HG03342 (cell line): Measurements from ENCODE around the gene ARHGEF3.
"Not testable (repeated sequence)": the region's sequence is repeated elsewhere in the genome, so short reads cannot be mapped to it uniquely, and the experiment has no call there.

ENCODE experiments used
- ATAC-seq: cut with Tn5 transposase; IDR thresholded peaks from one replicate; pipeline ENCODE4 v1.9.1; 2021; ENCODE audit warnings: mild to moderate bottlenecking, moderate library complexity; ENCODE audit not compliant: unreplicated experiment

Gene ARHGEF3

DNA sequence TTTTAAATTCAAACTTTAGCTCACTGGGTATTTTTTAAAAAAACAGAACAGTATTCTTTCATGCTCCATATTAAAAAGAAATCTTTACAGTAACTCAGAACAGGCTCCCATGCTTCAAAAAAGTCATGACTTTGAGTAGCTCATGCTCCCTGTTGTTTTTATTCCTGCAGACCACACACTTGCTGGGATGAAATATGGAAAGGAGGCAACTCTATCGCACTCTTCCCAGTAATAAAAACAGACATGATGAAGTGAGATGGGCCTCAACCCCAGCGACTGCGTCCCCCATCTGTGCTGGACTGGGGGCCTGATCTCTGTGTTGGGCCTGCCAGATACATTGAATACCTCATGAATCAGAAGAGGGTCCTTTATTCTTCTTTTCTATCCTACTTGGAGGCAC, 58.9 kb downstream of the ARHGEF3 start:
- ATAC-seq, result no peak

DNA sequence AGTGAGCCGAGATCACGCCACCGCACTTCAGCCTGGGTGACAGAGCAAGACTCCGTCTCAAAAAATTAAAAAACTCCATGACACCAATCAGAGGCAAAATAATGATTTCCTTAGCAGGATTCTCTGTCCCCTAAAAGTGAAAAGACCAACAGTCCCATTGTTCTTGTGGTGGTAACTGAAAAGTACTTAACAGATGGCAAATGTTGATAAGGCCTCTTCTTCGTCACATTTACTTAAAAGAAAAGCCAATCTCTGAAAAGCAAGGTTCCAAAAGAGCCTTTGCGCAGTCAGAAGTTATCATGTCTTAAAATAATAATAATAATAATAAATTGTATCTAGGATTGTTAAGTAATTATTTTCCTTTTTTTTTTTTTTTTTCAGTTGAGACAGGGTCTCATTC, 62.7 kb downstream of the ARHGEF3 start:
- no peak for ATAC-seq

DNA sequence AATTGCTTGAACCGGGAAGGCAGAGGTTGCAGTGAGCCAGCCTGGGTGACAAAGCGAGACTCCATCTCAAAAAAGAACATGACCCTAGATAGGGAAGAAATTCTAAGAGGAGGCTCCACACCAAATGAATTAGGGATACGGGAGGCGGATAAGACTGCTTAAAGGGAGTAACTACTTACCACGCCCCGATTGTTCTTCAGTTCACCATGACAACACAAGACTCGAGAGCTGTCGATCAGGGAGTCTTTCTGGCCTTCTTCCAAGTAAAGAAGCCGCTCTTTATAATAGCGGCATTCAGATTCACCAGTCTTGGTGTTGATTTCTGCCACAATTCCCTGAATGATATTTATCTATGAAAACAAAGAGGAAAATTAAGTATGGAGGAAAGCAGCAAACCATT, 64.7 kb downstream of the ARHGEF3 start:
- ATAC-seq, result no peak

DNA sequence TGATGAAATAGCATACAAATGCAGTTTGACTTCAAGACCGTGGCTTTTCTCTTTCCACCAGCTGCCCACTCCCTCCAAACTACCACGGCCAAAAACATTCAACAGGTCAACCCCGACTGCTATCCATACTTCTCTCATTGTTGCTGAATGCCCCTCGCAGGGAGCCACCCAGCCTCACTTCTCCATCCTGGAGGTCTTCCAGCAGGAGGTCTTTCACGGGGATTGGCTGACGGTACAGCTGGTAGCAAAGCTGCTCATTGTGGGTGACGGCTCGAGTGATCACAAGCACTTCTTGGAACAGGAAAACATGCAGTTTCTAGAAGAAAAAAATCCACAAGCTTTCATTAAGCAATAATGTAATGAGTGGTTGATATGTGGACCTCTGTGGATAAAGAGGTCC, 69.6 kb downstream of the ARHGEF3 start:
- ATAC-seq, result no peak

DNA sequence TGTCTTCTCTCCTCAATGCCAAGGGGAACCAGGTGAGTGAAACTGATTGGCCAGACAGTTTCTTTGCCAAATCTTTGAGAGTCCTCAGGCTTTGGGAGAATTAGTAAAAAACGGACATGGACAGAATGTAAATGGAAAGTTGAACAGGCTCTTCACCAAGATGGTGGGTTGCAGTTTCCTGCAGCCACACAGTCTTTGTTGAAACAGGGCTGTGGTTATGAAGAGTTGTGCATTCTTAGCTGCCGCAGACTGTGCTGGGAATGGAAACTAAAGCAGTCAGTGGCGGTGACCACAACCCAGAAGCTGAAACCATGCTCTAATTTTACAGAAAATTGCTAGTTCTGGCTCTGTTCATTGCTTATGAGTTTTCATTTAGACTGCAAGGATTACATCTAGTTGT, 76.6 kb downstream of the ARHGEF3 start:
- peak; percentile 97 for ATAC-seq

DNA sequence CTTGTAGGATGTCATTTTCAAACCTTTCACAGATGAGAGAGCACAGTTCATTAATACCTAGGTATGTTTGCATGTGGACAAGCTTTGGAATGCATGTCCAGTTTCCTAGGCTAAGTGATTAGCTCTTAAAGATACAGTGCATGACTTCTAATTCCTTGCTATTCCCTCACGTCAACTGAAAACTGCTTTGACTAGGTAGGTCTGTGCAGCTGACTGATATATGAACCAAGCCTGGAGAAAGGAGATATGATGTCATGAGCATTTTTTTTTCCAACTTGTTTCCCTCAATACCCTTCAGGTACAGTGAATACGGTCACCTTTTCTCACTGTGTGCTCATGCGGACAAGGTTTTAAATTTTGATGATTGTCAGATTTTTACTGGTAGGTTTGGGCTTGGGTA, 77.1 kb downstream of the ARHGEF3 start:
- peak; percentile 10 for ATAC-seq

DNA sequence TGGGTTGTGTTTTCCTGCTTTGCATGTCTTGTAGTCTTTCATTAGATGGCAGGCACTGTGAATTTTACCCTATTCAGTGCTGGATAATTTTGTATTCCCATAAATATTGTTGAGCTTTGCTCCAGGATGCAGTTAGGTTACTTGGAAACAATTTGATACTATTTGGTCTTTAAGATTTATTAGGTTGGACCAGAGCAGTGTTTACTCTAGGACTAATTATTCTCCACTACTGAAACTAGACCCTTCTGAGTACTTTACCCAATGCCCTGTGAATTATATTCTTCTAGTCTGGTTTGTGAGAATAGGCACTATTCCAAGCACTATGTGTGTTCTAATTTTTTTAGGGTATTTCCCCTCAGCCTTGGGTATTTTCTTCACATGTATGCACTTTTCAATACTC, 80.9 kb downstream of the ARHGEF3 start:
- ATAC-seq, result no peak

DNA sequence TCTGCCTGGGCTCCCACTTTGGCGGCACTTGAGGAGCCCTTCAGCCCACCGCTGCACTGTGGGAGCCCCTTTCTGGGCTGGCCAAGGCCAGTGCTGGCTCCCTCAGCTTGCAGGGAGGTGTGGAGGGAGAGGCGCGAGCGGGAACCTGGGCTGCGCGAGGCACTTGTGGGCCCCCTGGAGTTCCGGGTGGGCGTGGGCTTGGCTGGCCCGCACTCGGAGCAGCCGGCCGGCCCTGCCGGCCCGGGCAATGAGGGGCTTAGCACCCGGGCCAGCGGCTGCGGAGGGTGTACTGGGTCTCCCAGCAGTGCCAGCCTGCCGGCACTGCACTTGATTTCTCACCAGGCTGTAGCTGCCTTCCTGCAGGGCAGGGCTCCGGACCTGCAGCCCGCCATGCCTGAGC, 82.9 kb downstream of the ARHGEF3 start:
- ATAC-seq, result not testable (repeated sequence)

DNA sequence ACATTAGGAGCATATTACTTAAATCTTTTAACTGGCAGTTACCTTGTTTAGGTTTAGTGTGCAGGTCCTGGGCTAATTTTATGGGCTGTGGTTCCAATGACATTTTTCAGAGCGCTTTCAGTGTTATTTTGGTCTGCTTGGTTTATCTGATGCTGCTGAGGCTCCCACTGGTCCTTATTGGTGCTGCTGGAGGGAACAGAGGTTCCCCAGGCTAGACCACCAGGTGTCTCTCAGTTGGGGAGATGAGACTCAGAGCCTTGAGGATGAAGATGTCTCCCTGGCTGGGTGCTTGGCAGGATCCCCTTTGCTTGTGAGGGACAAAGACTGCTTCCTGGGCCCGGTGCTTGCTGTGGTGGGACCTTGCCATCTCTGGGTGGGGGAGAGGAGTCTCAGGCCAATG, 90.4 kb downstream of the ARHGEF3 start:
- ATAC-seq, result no peak

DNA sequence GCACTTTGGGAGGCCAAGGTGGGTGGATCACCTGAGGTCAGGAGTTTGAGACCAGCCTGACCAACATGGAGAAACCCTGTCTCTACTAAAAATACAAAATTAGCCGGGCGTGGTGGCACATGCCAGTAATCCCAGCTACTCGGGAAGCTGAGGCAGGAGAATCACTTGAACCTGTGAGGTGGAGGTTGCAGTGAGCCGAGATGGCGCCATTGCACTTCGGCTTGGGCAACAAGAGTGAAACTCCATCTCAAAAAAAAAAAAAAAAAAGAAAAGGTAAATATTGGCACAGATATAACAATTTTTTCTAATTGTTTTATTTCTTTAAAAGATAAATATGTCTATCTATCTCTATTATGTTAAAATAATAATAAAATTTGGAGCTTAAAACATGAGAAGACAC, 94.3 kb downstream of the ARHGEF3 start:
- not testable (repeated sequence) for ATAC-seq

DNA sequence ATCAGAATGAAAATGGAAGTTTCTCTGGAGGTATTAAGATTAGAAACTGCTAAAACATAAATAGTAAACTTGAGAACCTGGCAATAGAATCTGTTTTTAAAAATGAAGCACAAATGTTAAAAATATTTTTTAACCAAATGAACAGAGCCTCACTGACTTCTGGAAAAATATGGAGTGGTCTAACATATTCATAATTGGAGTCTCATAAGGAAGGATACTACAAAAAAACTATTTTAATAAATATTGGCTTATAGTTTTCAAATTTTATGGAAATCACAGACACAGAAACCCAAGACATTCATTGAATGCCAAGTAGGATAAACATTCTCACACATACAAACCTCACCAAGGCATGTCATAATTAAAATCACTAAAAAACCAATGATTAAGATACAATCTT, 95.1 kb downstream of the ARHGEF3 start:
- no peak for ATAC-seq

DNA sequence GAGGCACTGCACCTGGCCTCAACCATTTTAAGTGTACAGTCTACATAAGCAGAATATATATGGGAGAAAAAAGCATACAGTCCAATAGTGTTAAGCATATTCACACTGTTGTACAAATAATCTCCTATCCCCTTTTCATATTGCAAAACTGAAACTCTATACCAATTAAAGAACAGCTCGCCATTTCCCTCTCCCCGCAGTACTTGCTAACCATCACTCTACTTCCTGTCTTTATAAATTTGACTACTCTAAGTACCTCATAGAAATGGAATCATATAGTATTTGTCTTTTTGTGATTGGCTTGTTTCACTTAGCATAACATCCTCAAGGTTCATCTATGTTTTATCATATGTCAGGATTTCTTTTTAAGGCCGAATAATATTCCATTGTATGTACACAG, 97.0 kb downstream of the ARHGEF3 start:
- ATAC-seq, result no peak

DNA sequence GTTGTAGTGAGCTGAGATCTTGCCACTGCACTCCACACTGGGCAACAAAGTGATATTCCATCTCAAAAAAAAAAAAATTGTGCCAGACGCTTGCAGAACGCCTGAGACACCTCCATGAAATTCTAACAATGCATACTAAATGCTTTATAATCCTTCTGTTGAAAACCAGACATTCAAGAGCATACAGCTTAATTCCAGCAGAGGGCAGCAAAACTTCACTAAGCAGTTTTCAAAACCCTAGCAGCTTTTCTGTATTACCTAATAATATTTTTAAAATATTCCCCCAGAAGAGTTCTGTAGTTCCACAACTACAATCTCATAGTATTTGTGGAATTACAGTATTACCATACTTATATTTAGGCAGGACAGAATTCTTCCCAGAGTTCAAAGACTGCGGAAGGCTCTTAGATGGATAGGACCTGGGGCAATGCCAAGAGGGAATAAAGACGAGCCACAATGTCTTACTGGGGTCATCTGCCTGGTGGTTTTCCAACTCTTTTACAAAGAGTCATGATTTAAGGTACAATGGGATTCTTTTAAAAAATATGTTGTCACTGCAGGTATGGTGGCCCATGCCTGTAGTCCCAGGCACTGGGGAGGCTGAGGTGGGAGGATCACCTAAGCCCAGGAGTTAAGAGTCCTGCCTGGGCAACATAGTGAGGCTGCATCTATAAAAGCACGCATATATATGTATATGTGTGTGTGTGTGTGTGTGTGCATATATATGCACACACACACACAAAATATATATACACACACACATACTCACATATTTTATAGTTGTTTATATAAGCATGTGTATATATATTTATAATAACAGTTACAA, 99.0 kb downstream of the ARHGEF3 start:
- ATAC-seq, result no peak

DNA sequence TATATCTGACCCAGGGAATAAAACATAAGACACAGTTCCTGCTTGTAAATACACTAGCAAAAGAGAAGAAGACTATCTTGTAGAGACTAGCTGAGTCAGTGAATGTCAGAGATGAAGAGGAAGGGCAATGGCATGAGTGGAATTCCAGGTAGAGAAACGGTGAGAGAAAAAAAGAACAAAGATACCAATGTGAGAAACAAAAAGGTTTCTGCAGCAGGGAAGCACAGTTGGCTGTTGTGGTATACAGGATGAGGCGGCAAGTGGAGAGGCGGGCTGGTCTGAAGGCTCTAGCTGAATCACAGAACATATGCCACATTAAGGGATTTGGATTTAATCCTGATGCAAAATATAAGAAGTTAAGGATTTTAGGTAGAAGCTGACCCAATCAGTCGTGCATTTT, 101.6 kb downstream of the ARHGEF3 start:
- ATAC-seq, result no peak

DNA sequence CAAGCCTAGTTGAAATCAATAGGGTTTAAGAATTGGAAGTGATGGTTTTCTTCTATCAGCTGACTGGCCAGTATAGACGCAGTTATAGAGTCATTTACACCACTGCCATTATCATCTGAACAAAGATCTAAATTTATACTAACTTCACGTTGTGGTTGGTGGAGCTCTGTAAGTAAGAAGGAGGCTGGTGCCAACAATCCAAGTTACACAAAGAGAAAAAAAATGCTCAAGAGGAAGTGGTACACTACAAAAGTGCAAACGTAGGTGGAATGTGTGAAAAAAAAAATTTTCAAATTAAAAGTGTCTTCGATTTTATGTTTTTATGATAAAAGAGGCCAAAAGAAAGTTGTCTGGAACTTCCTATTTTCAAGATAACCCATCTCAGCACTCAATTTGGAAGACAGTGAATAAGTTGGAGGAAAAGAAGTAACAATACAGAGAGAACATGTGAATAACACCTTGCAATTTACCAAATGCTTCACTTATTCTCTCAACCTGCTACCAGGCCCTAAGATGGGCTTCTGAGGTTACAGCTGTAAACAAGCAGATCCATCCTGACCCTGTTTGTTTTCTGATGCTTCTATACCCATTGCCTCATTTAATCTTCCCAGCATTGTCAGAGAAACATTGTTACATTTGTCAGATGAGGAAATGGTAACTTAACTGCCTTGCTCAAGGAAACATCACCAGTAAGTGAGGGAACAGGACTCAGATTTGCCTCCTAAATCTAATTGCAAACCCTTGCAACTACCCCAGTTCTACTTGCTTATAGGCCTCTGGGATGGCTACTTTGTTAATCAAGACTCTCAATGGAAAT, 106.7 kb downstream of the ARHGEF3 start:
- ATAC-seq, result no peak

DNA sequence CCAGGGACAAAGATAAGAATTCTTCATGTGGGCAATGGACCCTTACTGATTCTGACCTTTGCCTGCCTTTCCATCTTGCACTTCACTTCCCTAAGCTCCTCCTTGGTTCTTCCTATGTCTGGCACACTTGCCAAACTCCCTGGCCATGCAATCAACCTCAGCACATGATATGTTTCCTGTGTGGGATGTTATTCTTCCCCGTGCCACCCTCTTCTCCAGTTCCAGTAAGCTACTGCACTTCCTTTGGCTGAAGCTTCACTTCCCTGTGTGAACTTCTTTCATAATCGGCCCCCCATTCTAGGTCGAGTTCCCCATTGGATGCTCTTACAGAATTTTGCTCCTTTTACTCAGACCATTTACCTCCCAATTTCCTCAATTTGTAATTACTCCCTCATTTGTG, 108.0 kb downstream of the ARHGEF3 start:
- ATAC-seq, result no peak

DNA sequence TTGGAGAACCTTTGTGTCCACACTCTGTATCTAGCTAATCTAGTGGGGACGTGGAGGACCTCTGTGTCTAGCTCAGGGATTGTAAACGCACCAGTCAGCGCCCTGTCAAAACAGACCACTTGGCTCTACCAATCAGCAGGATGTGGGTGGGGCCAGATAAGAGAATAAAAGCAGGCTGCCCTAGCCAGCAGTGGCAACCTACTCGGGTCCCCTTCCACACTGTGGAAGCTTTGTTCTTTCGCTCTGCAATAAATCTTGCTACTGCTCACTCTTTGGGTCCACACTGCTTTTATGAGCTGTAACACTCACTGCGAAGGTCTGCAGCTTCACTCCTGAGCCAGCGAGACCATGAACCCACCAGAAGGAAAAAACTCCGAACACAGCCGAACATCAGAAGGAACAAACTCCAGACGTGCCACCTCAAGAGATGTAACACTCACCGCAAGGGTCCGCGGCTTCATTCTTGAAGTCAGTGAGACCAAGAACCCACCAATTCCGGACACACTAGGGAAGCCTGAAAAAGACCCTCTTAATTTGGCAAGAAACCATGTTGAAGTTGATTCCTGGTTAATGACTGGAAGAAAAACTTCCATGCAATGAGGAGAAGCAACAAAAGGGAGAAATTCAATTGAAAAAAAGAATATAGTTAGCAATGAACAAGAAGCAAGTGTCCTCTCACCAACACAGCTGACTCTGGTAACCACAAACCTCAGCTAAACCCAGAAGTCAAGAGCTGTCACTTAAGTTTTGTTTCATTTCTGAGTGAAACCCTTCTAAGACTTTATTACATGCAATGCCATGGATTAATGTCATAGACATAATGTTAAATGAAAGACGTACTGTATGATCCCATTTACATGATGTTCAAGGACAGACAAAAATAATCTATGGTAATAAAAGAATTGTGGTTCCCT, 109.0 kb downstream of the ARHGEF3 start:
- peak; percentile 68 for ATAC-seq

DNA sequence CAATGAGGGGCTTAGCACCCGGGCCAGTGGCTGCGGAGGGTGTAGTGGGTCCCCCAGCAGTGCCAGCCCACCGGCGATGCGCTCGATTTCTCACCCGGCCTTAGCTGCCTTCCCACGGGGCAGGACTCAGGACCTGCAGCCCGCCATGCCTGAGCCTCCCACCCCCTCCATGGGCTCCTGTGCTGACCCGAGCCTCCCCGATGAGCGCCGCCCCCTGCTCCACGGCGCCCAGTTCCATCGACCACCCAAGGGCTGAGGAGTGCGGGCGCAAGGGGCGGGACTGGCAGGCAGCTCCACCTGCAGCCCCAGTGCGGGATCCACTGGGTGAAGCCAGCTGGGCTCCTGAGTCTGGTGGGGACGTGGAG, 109.8 kb downstream of the ARHGEF3 start:
- ATAC-seq, result not testable (repeated sequence)

DNA sequence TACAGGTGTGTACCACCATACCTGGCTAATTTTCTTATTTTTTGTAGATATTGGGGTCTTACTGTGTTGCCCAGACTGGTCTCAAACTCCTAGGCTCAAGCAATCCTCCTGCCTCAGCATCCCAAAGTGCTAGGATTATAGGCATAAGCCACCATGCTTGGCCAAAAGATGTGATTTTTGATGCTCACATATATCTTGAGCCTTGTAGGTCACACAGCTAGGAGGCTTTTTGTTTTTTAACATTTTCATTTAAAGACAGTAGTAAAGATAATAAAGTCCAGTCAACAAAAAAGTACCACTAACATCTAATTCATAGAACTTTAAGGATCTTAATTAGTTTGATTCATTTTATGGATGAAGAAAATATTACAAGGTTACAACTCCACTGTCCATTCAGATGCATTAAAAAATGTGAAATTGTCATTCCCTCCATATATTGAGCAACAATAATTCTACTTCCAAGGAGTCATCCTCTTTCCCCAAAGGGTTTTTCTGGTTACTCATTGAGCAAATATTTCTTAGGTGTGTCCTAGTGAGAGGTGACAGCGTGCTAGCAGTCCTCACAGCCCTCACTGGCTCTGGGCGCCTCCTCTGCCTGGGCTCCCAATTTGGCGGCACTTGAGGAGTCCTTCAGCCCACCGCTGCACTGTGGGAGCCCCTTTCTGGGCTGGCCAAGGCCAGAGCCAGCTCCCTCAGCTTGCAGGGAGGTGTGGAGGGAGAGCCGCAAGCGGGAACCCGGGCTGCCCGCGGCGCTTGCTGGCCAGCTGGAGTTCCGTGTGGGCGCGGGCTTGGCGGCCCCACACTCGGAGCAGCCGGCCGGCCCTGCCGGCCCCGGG, 110.4 kb downstream of the ARHGEF3 start:
- ATAC-seq, result no peak

DNA sequence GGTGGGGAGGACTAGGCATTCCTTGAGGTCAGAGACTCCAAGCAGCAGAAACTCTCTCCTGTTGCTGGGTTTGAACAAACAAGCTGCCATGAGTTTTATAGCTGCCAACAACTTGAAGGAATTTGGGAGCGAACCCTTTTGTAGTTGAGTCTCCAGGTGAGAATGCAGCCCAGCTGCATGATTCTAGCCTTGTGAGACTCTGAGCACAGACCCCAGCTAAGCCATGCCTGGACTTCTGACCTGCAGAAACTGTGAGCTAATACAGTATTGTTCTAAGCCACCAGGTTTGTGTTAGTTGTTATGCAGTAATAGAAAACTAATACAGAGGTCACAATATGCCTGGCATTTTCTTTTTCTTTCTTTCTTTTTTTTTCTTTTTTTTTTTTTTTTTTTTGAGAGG, 112.4 kb downstream of the ARHGEF3 start:
- ATAC-seq, result no peak
